Right lobe of liver (tissue), 4 donors: ENCODE results near the gene TMEM218.

Source experiments
- POLR2A ChIP-seq: fragments of 450-650 bp; IDR thresholded peaks from one replicate; pipeline ENCODE4 v1.6.1; 2017; ENCODE audit warnings: antibody characterized with exemption, mild to moderate bottlenecking
- TF ChIP-seq, protein P1 (sequence below), 4 donors: fragments of 200-600 bp in 3 of 4; fragments of 450-650 bp in 1 of 4; IDR thresholded peaks; one replicate each; pipeline versions ENCODE4 v1.5.1 to v1.8.0; 2016 to 2022; ENCODE audit warnings: antibody characterized with exemption in 4 of 4, mild to moderate bottlenecking in 2 of 4
- donor health status: DM: no; HTN: no; CAD: no.
- donor health status: DM: no; HTN: no; CAD: no.
- donor health status: DM: no; HTN: yes; CAD: no.

DNA sequence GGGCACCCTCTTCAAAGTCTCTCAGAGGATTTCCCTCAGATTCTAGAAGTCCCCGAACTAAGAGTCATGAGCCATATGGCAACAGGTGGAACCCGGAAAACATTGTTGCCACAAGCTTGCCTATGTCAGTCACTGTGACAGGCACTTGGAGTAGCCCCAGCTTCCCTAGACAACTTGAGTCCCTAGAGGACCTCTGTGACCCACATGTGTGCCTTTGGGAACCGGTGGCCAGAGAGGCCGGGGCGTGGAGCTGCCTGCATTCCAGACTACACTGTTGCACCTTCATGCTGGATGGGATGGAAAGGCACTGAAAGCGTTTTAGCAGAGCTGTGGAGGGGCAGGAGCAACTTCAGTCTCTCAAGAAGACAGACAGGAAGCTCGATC, 36.2 kb downstream of the TMEM218 start:
- TF ChIP-seq, protein P1, sequence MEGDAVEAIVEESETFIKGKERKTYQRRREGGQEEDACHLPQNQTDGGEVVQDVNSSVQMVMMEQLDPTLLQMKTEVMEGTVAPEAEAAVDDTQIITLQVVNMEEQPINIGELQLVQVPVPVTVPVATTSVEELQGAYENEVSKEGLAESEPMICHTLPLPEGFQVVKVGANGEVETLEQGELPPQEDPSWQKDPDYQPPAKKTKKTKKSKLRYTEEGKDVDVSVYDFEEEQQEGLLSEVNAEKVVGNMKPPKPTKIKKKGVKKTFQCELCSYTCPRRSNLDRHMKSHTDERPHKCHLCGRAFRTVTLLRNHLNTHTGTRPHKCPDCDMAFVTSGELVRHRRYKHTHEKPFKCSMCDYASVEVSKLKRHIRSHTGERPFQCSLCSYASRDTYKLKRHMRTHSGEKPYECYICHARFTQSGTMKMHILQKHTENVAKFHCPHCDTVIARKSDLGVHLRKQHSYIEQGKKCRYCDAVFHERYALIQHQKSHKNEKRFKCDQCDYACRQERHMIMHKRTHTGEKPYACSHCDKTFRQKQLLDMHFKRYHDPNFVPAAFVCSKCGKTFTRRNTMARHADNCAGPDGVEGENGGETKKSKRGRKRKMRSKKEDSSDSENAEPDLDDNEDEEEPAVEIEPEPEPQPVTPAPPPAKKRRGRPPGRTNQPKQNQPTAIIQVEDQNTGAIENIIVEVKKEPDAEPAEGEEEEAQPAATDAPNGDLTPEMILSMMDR (IDR thresholded peaks at IDR 0.05) = no peak
- no peak for TF ChIP-seq POLR2A
